IMR-90 (cell line): Measurements from ENCODE around the gene MTHFD2. TPM values are rescaled to one million over a fixed set of nuclear protein-coding genes. Genes with fewer than 3 reads are reported as not detected.
A peak's percentile ranks its signal among the peaks of the same experiment; 100 is the strongest.

Experiments
- ATAC-seq: fragments of 200-7000 bp; cut with Tn5 transposase; 2 replicates; pipeline ENCODE4 v1.9.1; 2020; ENCODE audit warnings: low read depth, mild to moderate bottlenecking, moderate library complexity
- BruUV-seq: library from RNA; stranded (reverse); fragments of 400-500 nt; replicated peaks from 2 replicates; lab custom pipeline; 2021; lab: Mats Ljungman, UMichigan
- CTCF ChIA-PET: fragments of 300-600 bp; formaldehyde crosslinking; extraction: SDS; loops from one replicate; lab custom pipeline; 2021; ENCODE audit warnings: antibody characterized with exemption; lab: Yijun Ruan, JAX
- POLR2A ChIA-PET: fragments of 300-600 bp; sonication (Branson Sonifier 250); formaldehyde crosslinking; loops from one replicate; lab custom pipeline; 2022; ENCODE audit warnings: antibody characterized with exemption; ENCODE audit not compliant: unreplicated experiment; lab: Charles Lee
- DNase-seq: peaks from one replicate; pipeline ENCODE4 v3.0.0; 2013
- H2AFZ ChIP-seq: replicated peaks from 2 replicates; pipeline ENCODE3; 2013; ENCODE audit warnings: low read length, mild to moderate bottlenecking; ENCODE audit not compliant: poor library complexity
- H2AK5ac ChIP-seq: 2 replicates; pipeline ENCODE4 v1.6.1; 2013; ENCODE audit warnings: low read depth, low read length, inconsistent platforms
- H2AK9ac ChIP-seq: replicated peaks from 2 replicates; pipeline ENCODE3; 2013; ENCODE audit warnings: mild to moderate bottlenecking, low read depth, low read length, moderate library complexity; ENCODE audit not compliant: poor library complexity
- H2BK120ac ChIP-seq: 2 replicates; pipeline ENCODE4 v1.6.1; 2013; ENCODE audit warnings: low read depth, low read length, inconsistent platforms
- H2BK15ac ChIP-seq: 3 replicates; pipeline ENCODE4 v1.6.1; 2013; ENCODE audit warnings: low read depth, low read length, inconsistent platforms
- H2BK20ac ChIP-seq: 2 replicates; pipeline ENCODE4 v1.6.1; 2013; ENCODE audit warnings: low read depth, mild to moderate bottlenecking, inconsistent platforms, low read length, moderate library complexity
- H2BK5ac ChIP-seq: 2 replicates; pipeline ENCODE4 v1.6.1; 2013; ENCODE audit warnings: mild to moderate bottlenecking, low read depth, low read length, inconsistent platforms; ENCODE audit not compliant: poor library complexity, severe bottlenecking
- H3K14ac ChIP-seq: replicated peaks from 2 replicates; pipeline ENCODE4 v1.6.1; 2013; ENCODE audit warnings: low read depth, low read length, inconsistent platforms
- H3K18ac ChIP-seq: 2 replicates; pipeline ENCODE4 v1.6.1; 2013; ENCODE audit warnings: low read depth, low read length, control low read depth
- H3K23ac ChIP-seq: 2 replicates; pipeline ENCODE4 v1.6.1; 2013; ENCODE audit warnings: low read depth, low read length, inconsistent platforms
- H3K27ac ChIP-seq: 2 replicates; pipeline ENCODE4 v1.5.1; 2013; ENCODE audit warnings: mild to moderate bottlenecking, control low read depth, low read length; ENCODE audit not compliant: insufficient read depth
- H3K27me3 ChIP-seq: 2 replicates; pipeline ENCODE4 v1.6.1; 2013; ENCODE audit warnings: low read length; ENCODE audit not compliant: control insufficient read depth, insufficient read depth
- H3K36me3 ChIP-seq: 2 replicates; pipeline ENCODE4 v1.6.1; 2013; ENCODE audit warnings: low read length, mixed read lengths; ENCODE audit not compliant: control insufficient read depth, insufficient read depth
- H3K4ac ChIP-seq: 2 replicates; pipeline ENCODE4 v1.6.1; 2013; ENCODE audit warnings: low read depth, low read length, inconsistent platforms
- H3K4me1 ChIP-seq: 2 replicates; pipeline ENCODE4 v1.6.1; 2013; ENCODE audit warnings: low read length, mixed read lengths; ENCODE audit not compliant: control insufficient read depth, insufficient read depth
- H3K4me2 ChIP-seq: 2 replicates; pipeline ENCODE4 v1.6.1; 2013; ENCODE audit warnings: low read depth, mild to moderate bottlenecking, control low read depth, low read length, moderate library complexity
- H3K4me3 ChIP-seq: 2 replicates; pipeline ENCODE4 v1.5.1; 2013; ENCODE audit warnings: low read depth, mild to moderate bottlenecking, control low read depth, low read length, moderate library complexity; ENCODE audit not compliant: insufficient read depth
- H3K56ac ChIP-seq: 2 replicates; pipeline ENCODE4 v1.6.1; 2013; ENCODE audit warnings: low read length, inconsistent platforms; ENCODE audit not compliant: insufficient read depth; ENCODE audit errors: extremely low read depth
- H3K79me1 ChIP-seq, 2 experiments: 2 replicates each; pipeline ENCODE4 v1.6.1; 2013; ENCODE audit warnings: low read length in 2 of 2, inconsistent platforms in 1 of 2, low read depth in 1 of 2
- H3K9ac ChIP-seq: 2 replicates; pipeline ENCODE4 v1.6.1; 2013; ENCODE audit warnings: low read depth, low read length, control low read depth
- H3K9me1 ChIP-seq: 2 replicates; pipeline ENCODE4 v1.6.1; 2013; ENCODE audit warnings: low read length, inconsistent platforms; ENCODE audit not compliant: insufficient read depth
- H3K9me3 ChIP-seq: 2 replicates; pipeline ENCODE4 v1.6.1; 2013; ENCODE audit warnings: low read length; ENCODE audit not compliant: control insufficient read depth, insufficient read depth
- H4K20me1 ChIP-seq: 2 replicates; pipeline ENCODE4 v1.6.1; 2013; ENCODE audit warnings: low read length, inconsistent platforms; ENCODE audit not compliant: insufficient read depth
- H4K5ac ChIP-seq: 2 replicates; pipeline ENCODE4 v1.6.1; 2013; ENCODE audit warnings: mild to moderate bottlenecking, low read depth, low read length, control low read depth
- H4K8ac ChIP-seq, 2 experiments: 2 replicates each; pipeline ENCODE4 v1.6.1; 2013; ENCODE audit warnings: low read depth in 2 of 2, low read length in 2 of 2, control low read depth in 1 of 2, inconsistent platforms in 1 of 2
- H4K91ac ChIP-seq: 2 replicates; pipeline ENCODE4 v1.6.1; 2013; ENCODE audit warnings: low read depth, low read length, inconsistent platforms; ENCODE audit not compliant: insufficient read depth
- BHLHE40 ChIP-seq: fragments of 150-350 bp; IDR thresholded peaks from 2 replicates; pipeline ENCODE4 v1.6.1; 2016; ENCODE audit warnings: mild to moderate bottlenecking, low read depth, low read length
- CEBPB ChIP-seq: IDR thresholded peaks from 2 replicates; pipeline ENCODE4 v1.6.1; 2012; ENCODE audit warnings: low read depth, low read length, improper control_type of control experiment
- ELK1 ChIP-seq: fragments of 150-350 bp; IDR thresholded peaks from 2 replicates; pipeline ENCODE4 v1.6.1; 2016; ENCODE audit warnings: low read depth, mild to moderate bottlenecking, low read length, moderate library complexity, borderline replicate concordance
- MAFK ChIP-seq: IDR thresholded peaks from 2 replicates; pipeline ENCODE4 v1.6.1; 2012; ENCODE audit warnings: low read depth, low read length, improper control_type of control experiment
- MXI1 ChIP-seq: IDR thresholded peaks from 2 replicates; pipeline ENCODE4 v1.6.1; 2012; ENCODE audit warnings: low read depth, mild to moderate bottlenecking, low read length, moderate library complexity, borderline replicate concordance
- NFE2L2 ChIP-seq: fragments of 150-350 bp; IDR thresholded peaks from 2 replicates; pipeline ENCODE4 v1.6.1; 2016; ENCODE audit warnings: low read depth, mild to moderate bottlenecking, low read length
- POLR2A ChIP-seq: IDR thresholded peaks from 2 replicates; pipeline ENCODE4 v1.6.1; 2012; ENCODE audit warnings: mild to moderate bottlenecking, low read depth, low read length
- RAD21 ChIP-seq: IDR thresholded peaks from 2 replicates; pipeline ENCODE4 v1.6.1; 2012; ENCODE audit warnings: low read length, improper control_type of control experiment
- RCOR1 ChIP-seq: IDR thresholded peaks from 2 replicates; pipeline ENCODE4 v1.6.1; 2012; ENCODE audit warnings: mild to moderate bottlenecking, low read length, improper control_type of control experiment; ENCODE audit not compliant: insufficient replicate concordance
- SMC3 ChIP-seq: fragments of 150-350 bp; IDR thresholded peaks from 2 replicates; pipeline ENCODE4 v1.6.1; 2016; ENCODE audit warnings: low read depth, mild to moderate bottlenecking, antibody characterized with exemption, low read length, moderate library complexity
- WGBS, 2 experiments: methylation state at CpG; one replicate each; pipeline versions ENCODE4 v1.1.5 to v1.1.7; 2013; ENCODE audit warnings: missing lambda C conversion rate in 2 of 2; ENCODE audit not compliant: insufficient read length in 1 of 2; ENCODE audit errors: extremely low coverage in 2 of 2; 5-methylcytosine and 5-hydroxymethylcytosine counted together
- dilution Hi-C: fragments of 300-500 bp; cut with HindIII; formaldehyde crosslinking; loops from one replicate; pipeline ENCODE4 v1.14.3; 2018; ENCODE audit warnings: low sequenced_read_pairs; ENCODE audit not compliant: unreplicated experiment
- in situ Hi-C: fragments of 300-500 bp; cut with MboI; formaldehyde crosslinking; loops from 3 replicates; pipeline ENCODE4 v1.14.3; 2019; ENCODE audit warnings: low sequenced_read_pairs, inconsistent platforms, mixed read lengths
- intact Hi-C: fragments of 100-400 bp; cut with micrococcal nuclease; formaldehyde crosslinking; loops from 2 replicates; pipeline ENCODE4 v1.10.0; 2022
- polyA plus RNA-seq, 3 experiments: library from polyadenylated mRNA; depleted of rRNA; stranded (reverse); fragments of >200 nt; gene quantifications; 2 replicates each; pipeline ENCODE4 v1.2.3, GENCODE V29; 2012; ENCODE audit warnings: low replicate concordance in 1 of 3
- total RNA-seq: library from RNA; depleted of rRNA; stranded (reverse); fragments of >200 nt; gene quantifications from 2 replicates; pipeline ENCODE4 v1.2.3, GENCODE V29; 2012
- TF ChIP-seq, protein P1 (sequence below): fragments of 150-350 bp; IDR thresholded peaks from 2 replicates; pipeline ENCODE4 v1.6.1; 2017; ENCODE audit warnings: mild to moderate bottlenecking, antibody characterized with exemption, low read length, low read depth
- TF ChIP-seq, protein P2 (sequence below): conservative IDR thresholded peaks from 2 replicates; pipeline ENCODE4 v1.5.1; 2012; ENCODE audit warnings: mild to moderate bottlenecking, low read depth, low read length, improper control_type of control experiment

The MTHFD2 gene
- total and polyA plus RNA-seq, 2 of the 4 experiments (the other 2 are of a cell fraction), result 66.8 to 122 TPM

DNA sequence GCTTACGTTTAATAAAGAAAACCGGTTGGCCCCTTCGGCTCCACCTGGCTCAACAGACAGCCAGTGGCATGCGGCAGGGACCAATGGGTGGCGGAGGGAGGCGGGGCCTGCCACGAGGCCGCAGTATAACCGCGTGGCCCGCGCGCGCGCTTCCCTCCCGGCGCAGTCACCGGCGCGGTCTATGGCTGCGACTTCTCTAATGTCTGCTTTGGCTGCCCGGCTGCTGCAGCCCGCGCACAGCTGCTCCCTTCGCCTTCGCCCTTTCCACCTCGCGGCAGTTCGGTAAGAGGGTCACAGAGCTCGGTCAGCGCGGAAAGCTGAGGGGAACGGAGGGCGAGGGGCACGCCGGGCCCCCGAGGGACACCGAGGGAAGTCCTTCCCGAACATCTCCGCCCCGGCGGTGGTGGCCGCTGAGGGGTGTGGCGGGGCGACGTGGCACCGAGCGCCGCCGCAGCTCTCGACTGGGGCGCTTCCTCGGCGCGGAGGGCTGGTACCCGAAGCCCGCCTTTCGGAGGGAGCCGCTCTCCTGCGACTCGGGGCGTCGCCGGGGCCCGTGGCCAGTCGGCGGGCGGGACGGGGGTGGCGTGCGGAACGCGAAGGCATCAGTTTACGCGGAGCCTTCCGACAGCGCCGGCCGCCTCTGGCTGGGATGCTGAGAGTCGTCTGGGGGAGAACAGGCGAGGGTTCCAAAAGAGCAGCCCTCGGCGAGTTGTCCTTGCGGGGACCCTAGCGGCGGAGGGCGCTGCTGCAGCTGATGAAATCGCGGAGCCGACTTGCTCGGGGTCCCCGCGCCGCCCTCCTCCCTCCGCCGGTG lies at the start of gene MTHFD2 (continued):
- TF ChIP-seq, protein P1, sequence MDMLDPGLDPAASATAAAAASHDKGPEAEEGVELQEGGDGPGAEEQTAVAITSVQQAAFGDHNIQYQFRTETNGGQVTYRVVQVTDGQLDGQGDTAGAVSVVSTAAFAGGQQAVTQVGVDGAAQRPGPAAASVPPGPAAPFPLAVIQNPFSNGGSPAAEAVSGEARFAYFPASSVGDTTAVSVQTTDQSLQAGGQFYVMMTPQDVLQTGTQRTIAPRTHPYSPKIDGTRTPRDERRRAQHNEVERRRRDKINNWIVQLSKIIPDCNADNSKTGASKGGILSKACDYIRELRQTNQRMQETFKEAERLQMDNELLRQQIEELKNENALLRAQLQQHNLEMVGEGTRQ, result peak; percentile 83

DNA sequence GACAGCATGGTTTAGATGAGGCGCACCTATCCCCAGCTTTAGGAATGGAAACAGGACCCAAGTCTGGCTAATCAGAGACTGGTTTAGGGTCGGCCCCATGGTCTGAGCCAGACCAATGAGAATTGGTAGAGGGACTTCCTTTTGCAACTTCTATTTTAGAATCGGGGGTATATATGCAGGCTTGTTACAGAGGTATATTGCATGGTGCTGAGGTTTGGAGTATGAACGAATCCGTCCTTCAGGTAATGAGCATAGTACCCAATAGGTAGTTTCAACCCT lies 49.2 kb upstream of the MTHFD2 start:
- intact Hi-C loops (no loop called here), dilution Hi-C loops (no loop called here), in situ Hi-C loops (loop anchor here (10.0 to 25.0 kb wide), 2 partner anchors 224 to 312 kb away; partner anchors contain the start of genes DGUOK and STAMBP)
- Histone ChIP-seq H3K79me1 (peaks cover 23 to 33% of the 10 kb centered on the region in 2 experiments), H2BK20ac (no peak overlapping the region), H3K27me3 (no peaks in the 10 kb centered on the region), H2BK5ac (no peak overlapping the region), H2AK5ac (no peak overlapping the region), H2BK15ac (no peak overlapping the region), H3K4me2 (no peak overlapping the region), H3K9me1 (peaks cover 19% of the 10 kb centered on the region), H3K27ac (no peak overlapping the region), H2AFZ (no peak overlapping the region), H3K14ac (no peak overlapping the region), H3K4ac (no peak overlapping the region), H4K91ac (no peak overlapping the region), H4K8ac (no peak overlapping the region), H3K9me3 (no peaks in the 10 kb centered on the region), H3K9ac (no peak overlapping the region), H3K4me1 (peaks cover 11% of the 10 kb centered on the region), H3K23ac (no peak overlapping the region), H2AK9ac (no peak overlapping the region), H3K4me3 (no peak overlapping the region), H4K5ac (no peak overlapping the region), H3K18ac (no peak overlapping the region), H4K20me1 (no peaks in the 10 kb centered on the region), H3K56ac (no peak overlapping the region), H3K36me3 (peaks cover 13% of the 10 kb centered on the region), H2BK120ac (no peak overlapping the region)
- ATAC-seq (no peak), DNase-seq (no peak)
- POLR2A ChIA-PET, result interaction anchor here (0.6 kb wide), 1 partner anchor 112 kb away, joined by 3 read pairs; no protein-coding TSS in a partner anchor
- no TSS peak for BruUV-seq
- no CpG with 5 or more reads among the region's 5 CpGs for WGBS, 2 experiments
- CTCF ChIA-PET, result interaction anchor here (2.5 kb wide), 1 partner anchor 325 kb away, joined by 7 read pairs; no protein-coding TSS in a partner anchor
- no peak for TF ChIP-seq RCOR1
- TF ChIP-seq BHLHE40, result no peak
- TF ChIP-seq ELK1, result no peak
- TF ChIP-seq CEBPB, result no peak
- no peak for TF ChIP-seq MAFK
- TF ChIP-seq SMC3, result no peak
- no peak for TF ChIP-seq RAD21
- TF ChIP-seq, protein P2, sequence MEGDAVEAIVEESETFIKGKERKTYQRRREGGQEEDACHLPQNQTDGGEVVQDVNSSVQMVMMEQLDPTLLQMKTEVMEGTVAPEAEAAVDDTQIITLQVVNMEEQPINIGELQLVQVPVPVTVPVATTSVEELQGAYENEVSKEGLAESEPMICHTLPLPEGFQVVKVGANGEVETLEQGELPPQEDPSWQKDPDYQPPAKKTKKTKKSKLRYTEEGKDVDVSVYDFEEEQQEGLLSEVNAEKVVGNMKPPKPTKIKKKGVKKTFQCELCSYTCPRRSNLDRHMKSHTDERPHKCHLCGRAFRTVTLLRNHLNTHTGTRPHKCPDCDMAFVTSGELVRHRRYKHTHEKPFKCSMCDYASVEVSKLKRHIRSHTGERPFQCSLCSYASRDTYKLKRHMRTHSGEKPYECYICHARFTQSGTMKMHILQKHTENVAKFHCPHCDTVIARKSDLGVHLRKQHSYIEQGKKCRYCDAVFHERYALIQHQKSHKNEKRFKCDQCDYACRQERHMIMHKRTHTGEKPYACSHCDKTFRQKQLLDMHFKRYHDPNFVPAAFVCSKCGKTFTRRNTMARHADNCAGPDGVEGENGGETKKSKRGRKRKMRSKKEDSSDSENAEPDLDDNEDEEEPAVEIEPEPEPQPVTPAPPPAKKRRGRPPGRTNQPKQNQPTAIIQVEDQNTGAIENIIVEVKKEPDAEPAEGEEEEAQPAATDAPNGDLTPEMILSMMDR, result no peak
- no peak for TF ChIP-seq NFE2L2
- TF ChIP-seq MXI1, result no peak
- TF ChIP-seq POLR2A, result no peak
